Measurements from ENCODE around the gene EPN1. TPM values are rescaled to one million over a fixed set of nuclear protein-coding genes. Genes with fewer than 3 reads are reported as not detected.
A peak's percentile ranks its signal among the peaks of the same experiment; 100 is the strongest.

EPN1 gene
- total RNA-seq, 3 donors from 2014 or later, result 22.2 to 47.2 (median 27.5) TPM

DNA sequence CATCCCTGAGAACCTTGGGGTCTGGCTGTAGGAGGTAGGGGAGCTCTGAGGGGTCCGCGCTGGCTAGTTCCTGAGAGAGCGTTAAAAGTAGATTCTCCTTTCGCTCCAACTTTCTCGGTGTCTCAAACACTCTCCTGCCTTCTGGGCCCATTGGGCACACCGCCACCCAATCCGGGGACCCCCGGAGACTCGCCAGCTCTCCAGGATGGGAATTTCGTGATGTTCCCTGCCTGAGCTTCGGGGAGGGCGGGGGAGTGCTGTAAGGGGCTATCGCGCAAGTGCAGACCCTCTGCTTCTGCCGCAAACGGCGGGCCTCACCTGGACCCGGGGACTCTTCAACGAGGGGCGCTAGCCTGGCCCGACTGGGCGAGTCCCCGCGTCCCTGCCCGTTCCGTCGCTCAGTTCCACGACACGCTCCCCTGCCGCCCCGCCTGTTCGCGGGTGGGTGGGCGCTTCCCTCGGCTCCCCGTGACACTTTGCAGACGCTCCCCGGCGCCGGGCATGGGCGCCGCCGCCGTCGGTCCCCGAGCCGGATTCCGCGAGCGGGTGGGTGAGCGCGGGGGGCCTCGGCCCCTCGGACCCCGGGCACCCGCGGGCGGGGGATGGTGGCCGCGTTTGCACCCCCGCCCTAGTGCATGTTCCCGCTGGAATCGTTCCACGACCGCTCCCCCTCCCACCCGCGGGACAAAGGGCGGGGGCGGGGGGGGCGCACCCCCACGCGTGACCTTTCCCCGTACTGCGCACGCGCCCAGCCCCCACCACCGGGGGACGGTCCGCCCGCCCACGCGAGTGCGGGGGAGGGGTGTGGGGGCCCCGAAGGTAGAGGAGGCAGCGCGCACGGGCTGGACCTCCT, 27.1 kb upstream of the EPN1 start, which contains the start of gene CCDC106:
Gene CCDC106 (plus strand): TSS at position 481 of the 853 bp plus-strand sequence. CDS start 835 bp downstream, outside the sequence.
- Histone ChIP-seq H3K9me3 (no peaks in the 10 kb centered on the region), H3K27me3 (no peaks in the 10 kb centered on the region), H3K4me1 (peaks cover 9 to 11% of the 10 kb centered on the region in 2 donors), H3K36me3 (no peaks in the 10 kb centered on the region), H3K4me3 (peak within 1 kb of the TSS; percentile 88 to 98 (median 96)), H3K27ac (peak within 1 kb of the TSS; percentile 86 to 92)
- intact Hi-C loops (cut with DNase I; ENCODE audit: low total_unique reads), result no loop called here
- TF ChIP-seq POLR2A (IDR thresholded peaks at IDR 0.05) (no peak), POLR2AphosphoS5 (IDR thresholded peaks at IDR 0.05) (no peak)
- TF ChIP-seq, protein P1, sequence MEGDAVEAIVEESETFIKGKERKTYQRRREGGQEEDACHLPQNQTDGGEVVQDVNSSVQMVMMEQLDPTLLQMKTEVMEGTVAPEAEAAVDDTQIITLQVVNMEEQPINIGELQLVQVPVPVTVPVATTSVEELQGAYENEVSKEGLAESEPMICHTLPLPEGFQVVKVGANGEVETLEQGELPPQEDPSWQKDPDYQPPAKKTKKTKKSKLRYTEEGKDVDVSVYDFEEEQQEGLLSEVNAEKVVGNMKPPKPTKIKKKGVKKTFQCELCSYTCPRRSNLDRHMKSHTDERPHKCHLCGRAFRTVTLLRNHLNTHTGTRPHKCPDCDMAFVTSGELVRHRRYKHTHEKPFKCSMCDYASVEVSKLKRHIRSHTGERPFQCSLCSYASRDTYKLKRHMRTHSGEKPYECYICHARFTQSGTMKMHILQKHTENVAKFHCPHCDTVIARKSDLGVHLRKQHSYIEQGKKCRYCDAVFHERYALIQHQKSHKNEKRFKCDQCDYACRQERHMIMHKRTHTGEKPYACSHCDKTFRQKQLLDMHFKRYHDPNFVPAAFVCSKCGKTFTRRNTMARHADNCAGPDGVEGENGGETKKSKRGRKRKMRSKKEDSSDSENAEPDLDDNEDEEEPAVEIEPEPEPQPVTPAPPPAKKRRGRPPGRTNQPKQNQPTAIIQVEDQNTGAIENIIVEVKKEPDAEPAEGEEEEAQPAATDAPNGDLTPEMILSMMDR (IDR thresholded peaks at IDR 0.05), result no peak
- no peak for DNase-seq (ENCODE audit: low spot score in 2 of 2)

DNA sequence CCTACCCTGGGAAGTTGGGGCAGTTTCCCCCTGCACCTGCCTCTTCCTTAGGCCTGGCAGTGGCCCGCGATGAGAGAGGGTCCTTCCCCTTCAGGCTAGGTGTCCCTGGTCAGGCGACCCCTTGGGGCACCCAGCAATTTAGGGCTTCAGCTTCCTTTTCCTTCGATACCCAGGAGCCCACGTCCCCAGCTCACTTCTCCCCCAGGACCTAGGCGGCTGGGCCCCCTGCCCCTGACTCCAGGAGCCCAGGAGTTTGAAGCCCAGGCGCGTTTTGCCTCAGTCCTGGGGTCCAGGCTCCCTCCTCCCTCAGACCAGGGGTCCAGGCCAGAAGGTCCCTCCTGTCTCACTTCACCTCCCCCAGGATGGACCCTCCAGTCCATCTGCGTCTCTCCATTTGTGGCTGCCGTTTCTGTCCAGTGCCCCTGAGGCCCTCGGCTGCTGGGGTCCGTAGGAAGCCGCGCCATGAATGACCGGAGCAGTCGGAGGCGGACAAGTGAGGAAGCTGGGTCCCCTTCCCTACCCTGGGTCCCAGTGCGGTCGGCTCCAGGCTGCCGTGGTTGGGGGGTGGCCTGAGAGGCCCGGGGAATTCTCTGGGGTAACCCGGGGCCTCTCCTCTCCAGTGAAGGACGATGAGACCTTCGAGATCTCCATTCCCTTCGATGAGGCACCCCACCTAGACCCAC, 26.3 kb upstream of the EPN1 start:
- TF ChIP-seq POLR2A (IDR thresholded peaks at IDR 0.05), result no peak
- TF ChIP-seq POLR2AphosphoS5 (IDR thresholded peaks at IDR 0.05), result no peak
- TF ChIP-seq, protein P1 (IDR thresholded peaks at IDR 0.05), result no peak
- intact Hi-C loops (cut with DNase I; ENCODE audit: low total_unique reads), result no loop called here
- peaks cover 9 to 11% of the 10 kb centered on the region in 2 donors for H3K4me1 ChIP-seq

DNA sequence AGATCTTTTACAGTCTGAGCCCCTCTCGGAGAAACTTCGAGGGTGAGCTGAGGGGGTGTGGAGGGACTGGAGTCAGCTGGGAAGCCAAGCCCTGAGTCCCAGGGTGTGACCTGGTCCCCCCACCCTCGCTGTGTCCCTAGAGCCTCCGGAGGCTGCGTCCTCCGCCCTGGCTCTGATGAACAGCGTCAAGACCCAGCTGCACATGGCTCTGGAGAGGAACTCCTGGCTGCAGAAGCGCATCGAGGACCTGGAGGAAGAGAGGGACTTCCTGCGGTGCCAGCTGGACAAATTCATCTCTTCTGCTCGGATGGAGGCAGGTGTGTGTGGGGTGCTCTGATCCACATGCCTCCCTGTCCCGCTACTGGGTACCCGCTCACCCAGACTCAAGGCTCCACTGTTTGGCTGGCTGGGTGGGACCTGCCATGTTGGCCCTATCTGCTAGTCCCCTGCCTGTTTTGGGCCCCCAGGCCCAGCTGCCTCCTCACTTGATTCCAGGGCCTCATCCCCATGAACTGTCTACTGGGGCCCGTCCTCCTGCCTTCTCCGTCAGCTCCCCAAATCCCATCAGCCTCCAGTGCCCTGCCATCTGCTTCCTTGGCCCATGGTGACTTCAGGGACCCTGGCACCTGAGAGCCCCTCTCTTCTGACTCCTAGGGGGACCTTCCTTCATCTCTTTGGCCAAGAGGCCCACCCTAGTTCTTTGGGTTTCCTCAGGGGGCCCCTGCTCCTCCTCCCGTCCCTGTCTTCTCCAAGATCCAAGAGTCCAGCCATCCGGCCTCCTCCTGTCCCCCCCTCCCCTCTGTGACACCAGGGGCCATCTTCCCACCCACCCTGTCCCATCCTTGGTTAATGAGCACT, 25.5 kb upstream of the EPN1 start:
- H3K36me3 ChIP-seq, result no peaks in the 10 kb centered on the region
- peak overlapping the region; percentile 88 to 98 (median 96) for H3K4me3 ChIP-seq
- H3K27me3 ChIP-seq, result no peaks in the 10 kb centered on the region
- H3K9me3 ChIP-seq, result no peaks in the 10 kb centered on the region
- DNase-seq (ENCODE audit: low spot score in 2 of 2), result no peak
- no peak for TF ChIP-seq POLR2A (IDR thresholded peaks at IDR 0.05)
- TF ChIP-seq, protein P1 (IDR thresholded peaks at IDR 0.05), result no peak
- TF ChIP-seq POLR2AphosphoS5 (IDR thresholded peaks at IDR 0.05), result no peak
- peak overlapping the region; percentile 86 to 92 for H3K27ac ChIP-seq
- H3K4me1 ChIP-seq, result peaks cover 3 to 7% of the 10 kb centered on the region in 2 donors
- intact Hi-C loops (cut with DNase I; ENCODE audit: low total_unique reads), result no loop called here

More for the DNA sequence above, 26.3 kb upstream of the EPN1 start:
- H3K9me3 ChIP-seq, result no peaks in the 10 kb centered on the region
- no peaks in the 10 kb centered on the region for H3K36me3 ChIP-seq
- H3K27me3 ChIP-seq, result no peaks in the 10 kb centered on the region
- peak overlapping the region; percentile 86 to 92 for H3K27ac ChIP-seq
- H3K4me3 ChIP-seq, result peak overlapping the region; percentile 88 to 98 (median 96)
- no peak for DNase-seq (ENCODE audit: low spot score in 2 of 2)

DNA sequence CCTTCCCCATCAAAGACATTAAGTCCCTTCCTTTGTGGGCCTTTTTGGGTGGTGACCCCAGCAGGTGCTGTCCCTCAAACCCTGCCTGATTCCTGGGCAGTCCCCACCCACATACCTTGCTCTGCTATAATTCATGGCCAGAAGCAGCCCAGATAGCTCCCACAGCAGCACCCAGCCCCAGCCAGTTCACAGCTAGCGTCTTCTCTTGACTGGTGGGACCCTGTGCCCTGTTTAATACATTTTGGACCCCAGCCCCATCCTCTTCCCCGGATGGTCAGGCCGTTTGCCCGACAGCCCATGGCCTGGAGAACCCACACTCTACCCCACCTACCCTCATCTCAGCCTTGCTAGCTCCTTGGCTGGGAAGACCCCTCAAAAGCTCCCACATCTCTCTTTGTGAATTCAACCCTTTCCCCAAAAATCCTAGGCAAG, 24.9 kb upstream of the EPN1 start:
- Histone ChIP-seq H3K36me3 (no peaks in the 10 kb centered on the region), H3K9me3 (no peaks in the 10 kb centered on the region), H3K27ac (no peak overlapping the region), H3K27me3 (no peaks in the 10 kb centered on the region), H3K4me1 (peaks cover 0 to 4% of the 10 kb centered on the region in 2 donors), H3K4me3 (no peak overlapping the region)
- TF ChIP-seq, protein P1 (IDR thresholded peaks at IDR 0.05), result no peak
- TF ChIP-seq POLR2AphosphoS5 (IDR thresholded peaks at IDR 0.05), result no peak
- no peak for TF ChIP-seq POLR2A (IDR thresholded peaks at IDR 0.05)
- intact Hi-C loops (cut with DNase I; ENCODE audit: low total_unique reads), result no loop called here
- no peak for DNase-seq (ENCODE audit: low spot score in 2 of 2)
